Kidney epithelial cell (primary cell): ENCODE measurements around the gene ELF1. TPM values are rescaled to one million over a fixed set of nuclear protein-coding genes. Genes with fewer than 3 reads are reported as not detected.
"Not testable (repeated sequence)": the region's sequence is repeated elsewhere in the genome, so short reads cannot be mapped to it uniquely, and the experiment has no call there.

ENCODE experiments used
- DNase-seq: peaks from one replicate; pipeline ENCODE4 v3.0.0-alpha.2; 2010; ENCODE audit warnings: low read depth
- H3K27me3 ChIP-seq: 2 replicates; pipeline ENCODE4 v1.6.0; 2011; ENCODE audit warnings: low read length; ENCODE audit not compliant: control insufficient read depth, insufficient read depth
- H3K36me3 ChIP-seq: 2 replicates; pipeline ENCODE4 v1.5.1; 2011; ENCODE audit warnings: low read length; ENCODE audit not compliant: control insufficient read depth, insufficient read depth
- H3K4me3 ChIP-seq: 2 replicates; pipeline ENCODE4 v1.5.1; 2011; ENCODE audit warnings: low read depth, mild to moderate bottlenecking, control low read depth, low read length
- total RNA-seq: library from RNA; depleted of rRNA; stranded (reverse); fragments of >200 nt; gene quantifications from 2 replicates; pipeline ENCODE4 v1.2.3, GENCODE V29; 2015
- TF ChIP-seq, protein P1 (sequence below): IDR thresholded peaks from 2 replicates; pipeline ENCODE4 v1.5.1; 2011; ENCODE audit warnings: mild to moderate bottlenecking, moderate library complexity, low read length, control low read depth, inconsistent platforms; ENCODE audit not compliant: insufficient read depth, poor library complexity, severe bottlenecking

Gene ELF1
- total RNA-seq, 1 donor from 2014 or later = 60.6 TPM

DNA sequence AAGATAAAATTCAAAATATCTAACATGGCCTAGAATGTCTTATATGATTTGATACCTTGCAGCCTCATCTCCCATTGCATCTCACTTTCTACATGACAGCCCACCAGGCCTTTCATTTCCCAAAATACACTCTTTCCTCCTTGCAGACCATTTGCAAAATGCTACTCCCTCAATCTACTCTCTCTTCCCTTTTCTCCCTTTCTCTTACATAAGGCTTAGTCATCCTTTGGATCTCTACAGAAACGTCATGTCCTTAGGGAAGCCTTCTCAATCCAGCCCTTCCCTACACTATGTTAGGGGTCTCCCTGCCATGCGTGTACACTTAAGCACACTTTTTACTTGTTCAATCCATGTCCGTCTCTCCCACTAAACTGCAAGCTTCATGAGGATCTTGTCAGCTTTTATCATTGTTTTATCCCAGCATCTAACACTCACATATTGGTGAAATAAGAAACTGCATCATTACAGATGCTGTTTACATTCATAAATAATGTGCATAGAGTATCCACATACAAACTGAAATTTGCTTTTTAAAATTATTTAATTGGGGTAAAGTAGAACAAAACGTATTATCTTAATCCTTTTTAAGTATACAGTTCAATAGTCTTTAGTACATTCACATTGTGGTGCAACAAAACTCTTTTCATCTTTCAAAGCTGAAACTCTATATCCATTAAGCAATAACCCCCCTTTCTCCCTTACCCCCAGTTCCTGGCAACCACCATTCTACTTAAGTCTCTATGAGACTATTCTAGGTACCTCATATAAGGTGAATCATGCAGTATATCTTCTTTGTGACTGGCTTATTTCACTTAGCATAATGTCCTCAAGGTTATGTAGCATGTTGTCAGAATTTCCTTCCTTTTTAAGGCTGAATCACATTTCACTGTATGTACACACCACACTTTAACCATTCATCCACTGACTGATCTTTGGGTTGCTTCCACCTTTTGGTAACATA lies 30.6 kb upstream of the ELF1 start:
- DNase-seq = no peak
- Histone ChIP-seq H3K36me3 (no peaks in the 10 kb centered on the region), H3K27me3 (no peaks in the 10 kb centered on the region), H3K4me3 (no peak overlapping the region)
- TF ChIP-seq, protein P1, sequence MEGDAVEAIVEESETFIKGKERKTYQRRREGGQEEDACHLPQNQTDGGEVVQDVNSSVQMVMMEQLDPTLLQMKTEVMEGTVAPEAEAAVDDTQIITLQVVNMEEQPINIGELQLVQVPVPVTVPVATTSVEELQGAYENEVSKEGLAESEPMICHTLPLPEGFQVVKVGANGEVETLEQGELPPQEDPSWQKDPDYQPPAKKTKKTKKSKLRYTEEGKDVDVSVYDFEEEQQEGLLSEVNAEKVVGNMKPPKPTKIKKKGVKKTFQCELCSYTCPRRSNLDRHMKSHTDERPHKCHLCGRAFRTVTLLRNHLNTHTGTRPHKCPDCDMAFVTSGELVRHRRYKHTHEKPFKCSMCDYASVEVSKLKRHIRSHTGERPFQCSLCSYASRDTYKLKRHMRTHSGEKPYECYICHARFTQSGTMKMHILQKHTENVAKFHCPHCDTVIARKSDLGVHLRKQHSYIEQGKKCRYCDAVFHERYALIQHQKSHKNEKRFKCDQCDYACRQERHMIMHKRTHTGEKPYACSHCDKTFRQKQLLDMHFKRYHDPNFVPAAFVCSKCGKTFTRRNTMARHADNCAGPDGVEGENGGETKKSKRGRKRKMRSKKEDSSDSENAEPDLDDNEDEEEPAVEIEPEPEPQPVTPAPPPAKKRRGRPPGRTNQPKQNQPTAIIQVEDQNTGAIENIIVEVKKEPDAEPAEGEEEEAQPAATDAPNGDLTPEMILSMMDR = no peak

DNA sequence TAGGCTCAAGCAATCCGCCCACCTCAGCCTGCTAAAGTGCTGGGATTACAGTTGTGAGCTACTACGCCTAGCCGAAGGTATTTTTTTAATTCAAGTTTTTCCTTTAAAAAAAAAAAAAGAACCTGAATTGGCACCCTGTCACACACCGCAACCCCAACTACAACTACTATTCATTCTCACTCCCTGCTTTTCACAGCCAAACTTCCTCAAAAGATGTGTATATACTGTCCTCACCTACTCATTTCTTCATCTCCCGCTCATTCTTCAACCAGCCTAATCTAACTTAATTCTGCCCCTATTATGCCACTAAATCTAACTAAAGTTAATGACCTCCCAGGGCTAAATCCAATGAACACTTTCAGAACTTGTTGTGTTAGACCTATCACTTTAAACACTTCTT lies 29.5 kb upstream of the ELF1 start:
- DNase-seq = no peak
- Histone ChIP-seq H3K36me3 (no peaks in the 10 kb centered on the region), H3K27me3 (no peaks in the 10 kb centered on the region), H3K4me3 (no peak overlapping the region)
- TF ChIP-seq, protein P1 = no peak

DNA sequence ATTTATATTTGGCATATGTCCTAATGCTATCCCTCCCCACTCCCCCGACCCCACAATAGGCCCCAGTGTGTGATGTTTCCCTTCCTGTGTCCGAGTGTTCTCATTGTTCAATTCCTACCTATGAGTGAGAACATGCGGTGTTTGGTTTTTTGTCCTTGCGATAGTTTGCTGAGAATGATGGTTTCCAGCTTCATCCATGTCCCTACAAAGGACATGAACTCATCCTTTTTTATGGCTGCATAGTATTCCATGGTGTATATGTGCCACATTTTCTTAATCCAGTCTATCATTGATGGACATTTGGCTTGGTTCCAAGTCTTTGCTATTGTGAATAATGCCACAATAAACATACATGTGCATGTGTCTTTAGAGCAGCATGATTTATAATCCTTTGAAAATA lies 23.3 kb upstream of the ELF1 start:
- not testable (repeated sequence) for H3K36me3 ChIP-seq, H3K27me3 ChIP-seq, H3K4me3 ChIP-seq, DNase-seq

DNA sequence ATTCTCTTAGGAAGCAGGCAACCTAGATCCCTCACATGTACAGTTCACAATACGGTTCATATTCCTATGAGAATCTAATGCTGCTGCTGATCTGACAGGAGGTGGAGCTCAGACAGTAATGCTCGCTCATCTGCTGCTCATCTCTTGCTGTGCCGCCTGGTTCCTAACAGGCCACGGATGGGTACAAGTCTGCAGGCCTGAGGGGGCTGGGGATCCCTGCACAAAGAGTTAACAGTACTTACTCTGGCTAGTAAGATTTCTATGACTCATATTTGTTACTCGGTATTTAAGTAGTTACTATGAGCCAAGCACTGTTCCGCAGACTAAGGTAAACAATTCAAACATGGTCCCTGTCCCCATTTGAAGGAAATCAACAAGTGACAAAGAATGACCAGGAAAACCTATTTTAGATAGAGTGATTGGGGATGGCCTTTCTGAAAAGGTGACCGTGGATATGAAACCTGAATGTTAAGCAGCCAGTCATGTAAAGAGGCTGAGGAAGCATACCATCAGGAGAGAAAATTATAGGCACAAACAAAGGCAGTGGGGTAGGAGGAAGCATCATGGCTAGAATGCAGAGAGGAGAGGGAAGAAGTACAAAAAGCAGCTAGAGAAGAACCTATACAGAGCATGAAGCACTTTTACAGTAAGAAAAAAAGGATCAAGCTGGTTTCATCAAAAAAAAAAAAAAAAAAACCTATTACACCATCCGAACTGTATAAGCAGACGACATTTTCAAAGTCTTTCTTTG lies 21.6 kb upstream of the ELF1 start:
- no peaks in the 10 kb centered on the region for H3K36me3 ChIP-seq
- H3K4me3 ChIP-seq = no peak overlapping the region
- H3K27me3 ChIP-seq = no peaks in the 10 kb centered on the region
- no peak for DNase-seq
- TF ChIP-seq, protein P1 = no peak

DNA sequence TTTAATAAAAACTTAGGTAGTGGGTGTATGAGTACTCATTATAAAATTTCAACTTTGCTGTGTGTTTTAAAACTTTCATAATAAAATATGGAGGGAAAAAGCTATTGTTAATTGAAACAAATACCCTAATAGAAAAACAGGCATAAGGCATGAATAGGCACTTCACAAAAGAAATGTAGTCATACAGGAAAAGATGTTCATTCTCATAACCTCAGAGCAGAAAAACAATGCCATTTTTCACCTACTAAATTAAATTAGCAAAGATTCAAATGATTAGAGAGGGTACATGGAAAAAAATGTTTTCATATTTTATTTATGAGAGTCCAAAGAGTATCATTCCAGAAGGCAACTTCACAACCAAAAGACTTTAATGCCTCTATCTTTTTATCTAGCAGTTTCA lies 20.6 kb upstream of the ELF1 start:
- TF ChIP-seq, protein P1 = no peak
- no peaks in the 10 kb centered on the region for H3K36me3 ChIP-seq
- H3K4me3 ChIP-seq = no peak overlapping the region
- no peak for DNase-seq
- no peaks in the 10 kb centered on the region for H3K27me3 ChIP-seq

DNA sequence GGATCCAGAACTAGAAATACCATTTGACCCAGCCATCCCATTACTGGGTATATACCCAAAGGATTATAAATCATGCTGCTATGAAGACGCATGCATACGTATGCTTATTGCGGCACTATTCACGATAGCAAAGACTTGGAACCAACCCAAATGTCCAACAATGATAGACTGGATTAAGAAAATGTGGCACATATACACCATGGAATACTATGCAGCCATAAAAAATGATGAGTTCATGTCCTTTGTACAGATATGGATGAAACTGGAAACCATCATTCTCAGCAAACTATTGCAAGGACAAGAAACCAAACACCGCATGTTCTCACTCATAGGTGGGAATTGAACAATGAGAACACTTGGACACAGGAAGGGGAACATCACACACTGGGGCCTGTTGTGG lies 17.4 kb upstream of the ELF1 start:
- H3K4me3 ChIP-seq, H3K27me3 ChIP-seq, DNase-seq, H3K36me3 ChIP-seq: not testable (repeated sequence)
